Colonic mucosa (tissue), 4 donors: Measurements from ENCODE around the gene TMEM81. TPM values are rescaled to one million over a fixed set of nuclear protein-coding genes. Genes with fewer than 3 reads are reported as not detected.

ENCODE experiments used
- DNase-seq: peaks from one replicate; pipeline ENCODE4 v3.0.0-alpha.2; 2020
- H3K27ac ChIP-seq: fragments of 200-600 bp; one replicate; pipeline ENCODE4 v1.8.0; 2021
- H3K27me3 ChIP-seq: fragments of 200-600 bp; one replicate; pipeline ENCODE4 v1.8.0; 2021
- H3K36me3 ChIP-seq: fragments of 200-600 bp; one replicate; pipeline ENCODE4 v1.8.0; 2021
- H3K4me1 ChIP-seq: fragments of 200-600 bp; one replicate; pipeline ENCODE4 v1.8.0; 2021; ENCODE audit warnings: mild to moderate bottlenecking
- H3K4me3 ChIP-seq: fragments of 200-600 bp; one replicate; pipeline ENCODE4 v1.8.0; 2021
- H3K9ac ChIP-seq, 2 donors: one replicate each; pipeline ENCODE4 v1.7.0; 2013; ENCODE audit warnings: control low read depth in 2 of 2, low read depth in 2 of 2, low read length in 2 of 2
- H3K9me3 ChIP-seq: fragments of 200-600 bp; one replicate; pipeline ENCODE4 v1.8.0; 2021
- intact Hi-C: fragments of 100-400 bp; cut with DNase I; formaldehyde crosslinking; loops from one replicate; pipeline ENCODE4 v1.14.1; 2022
- total RNA-seq, 2 donors: library from RNA; stranded (reverse); fragmentation: NEBNext Ultra II Directional in 1 of 2; extraction: Animal tissue kit (Norgen Biotek cat#: 25700) in 1 of 2; gene quantifications; one replicate each; pipeline ENCODE4 v1.2.1, GENCODE V29; 2021
- TF ChIP-seq, protein P1 (sequence below): fragments of 200-600 bp; IDR thresholded peaks from one replicate; pipeline ENCODE4 v1.8.0; 2022; ENCODE audit warnings: antibody characterized with exemption, mild to moderate bottlenecking
- donor health status: healthy.
- donor health status: DM: no; HTN: no; CAD: no.
- donor health status: DM: no; HTN: no; CAD: no.

Gene TMEM81
- total RNA-seq, 2 donors from 2014 or later, result 2.4 to 2.5 TPM

DNA sequence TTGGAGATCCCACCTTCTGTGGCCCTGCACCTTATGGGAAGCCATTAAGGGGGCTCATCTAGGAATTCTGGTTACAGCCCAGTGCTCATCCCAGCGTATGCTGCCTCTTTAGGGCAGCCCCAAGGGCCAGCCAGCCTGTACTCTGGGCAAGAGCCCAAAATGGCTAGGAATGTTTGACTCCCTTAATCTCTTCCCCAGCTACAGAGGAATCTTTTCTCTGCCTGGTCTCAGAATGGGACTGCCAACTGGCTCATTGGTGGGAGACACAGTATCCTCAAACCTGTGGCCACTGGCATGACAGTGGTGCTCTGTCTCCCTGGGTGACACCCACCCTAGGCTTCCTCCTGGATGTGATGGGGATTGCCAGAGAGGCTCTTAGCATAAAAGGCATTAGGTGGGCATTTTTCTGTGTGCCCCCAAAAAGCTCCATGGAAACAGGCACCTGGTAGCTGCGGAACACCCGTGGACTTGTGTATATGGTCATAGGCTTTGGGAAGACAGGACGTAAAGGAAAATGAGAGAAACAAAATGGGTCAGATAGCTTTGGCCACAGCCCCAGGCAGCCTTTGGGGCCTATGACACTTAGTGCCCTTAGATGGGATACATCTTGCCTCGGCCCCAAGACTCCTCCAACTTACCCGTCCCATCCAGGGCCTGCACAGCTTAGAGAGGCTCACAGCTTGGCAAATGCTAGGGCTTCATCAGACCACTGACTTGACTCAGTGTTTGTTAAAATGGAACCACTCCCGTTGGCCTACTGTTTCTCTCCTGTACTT is 6.9 kb downstream of the TMEM81 start:
- H3K36me3 ChIP-seq, result no peaks in the 10 kb centered on the region
- no peak overlapping the region for H3K9ac ChIP-seq
- no peaks in the 10 kb centered on the region for H3K4me1 ChIP-seq
- H3K9me3 ChIP-seq, result no peaks in the 10 kb centered on the region
- no peak overlapping the region for H3K4me3 ChIP-seq
- no peak overlapping the region for H3K27ac ChIP-seq
- no peaks in the 10 kb centered on the region for H3K27me3 ChIP-seq
- DNase-seq, result no peak
- TF ChIP-seq, protein P1, sequence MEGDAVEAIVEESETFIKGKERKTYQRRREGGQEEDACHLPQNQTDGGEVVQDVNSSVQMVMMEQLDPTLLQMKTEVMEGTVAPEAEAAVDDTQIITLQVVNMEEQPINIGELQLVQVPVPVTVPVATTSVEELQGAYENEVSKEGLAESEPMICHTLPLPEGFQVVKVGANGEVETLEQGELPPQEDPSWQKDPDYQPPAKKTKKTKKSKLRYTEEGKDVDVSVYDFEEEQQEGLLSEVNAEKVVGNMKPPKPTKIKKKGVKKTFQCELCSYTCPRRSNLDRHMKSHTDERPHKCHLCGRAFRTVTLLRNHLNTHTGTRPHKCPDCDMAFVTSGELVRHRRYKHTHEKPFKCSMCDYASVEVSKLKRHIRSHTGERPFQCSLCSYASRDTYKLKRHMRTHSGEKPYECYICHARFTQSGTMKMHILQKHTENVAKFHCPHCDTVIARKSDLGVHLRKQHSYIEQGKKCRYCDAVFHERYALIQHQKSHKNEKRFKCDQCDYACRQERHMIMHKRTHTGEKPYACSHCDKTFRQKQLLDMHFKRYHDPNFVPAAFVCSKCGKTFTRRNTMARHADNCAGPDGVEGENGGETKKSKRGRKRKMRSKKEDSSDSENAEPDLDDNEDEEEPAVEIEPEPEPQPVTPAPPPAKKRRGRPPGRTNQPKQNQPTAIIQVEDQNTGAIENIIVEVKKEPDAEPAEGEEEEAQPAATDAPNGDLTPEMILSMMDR, result no peak
- intact Hi-C loops, result no loop called here

DNA sequence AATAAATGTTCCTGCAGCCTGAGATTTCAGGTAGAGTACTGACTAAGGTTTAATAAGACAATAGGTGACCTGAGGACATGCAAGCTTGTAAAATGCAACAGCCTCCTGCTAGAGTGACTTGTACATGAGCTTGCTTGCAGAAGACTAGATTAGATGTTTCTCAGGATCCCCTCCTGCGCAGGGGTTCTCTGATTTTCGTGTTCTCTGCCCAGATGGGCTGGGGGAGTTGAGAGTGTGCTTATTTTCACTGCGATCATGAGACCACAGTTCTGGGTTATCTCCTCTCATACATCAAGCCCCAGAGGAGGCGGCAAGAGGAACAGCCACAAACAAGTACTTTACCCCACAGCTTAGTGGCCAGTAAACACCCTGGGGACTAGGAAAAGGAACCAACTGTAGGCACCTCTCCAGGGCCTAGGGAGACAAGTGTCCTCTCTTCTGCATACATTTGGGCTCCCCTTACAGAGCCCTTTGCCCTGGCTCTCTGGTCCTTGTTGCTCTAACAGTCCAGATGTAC is 8.0 kb downstream of the TMEM81 start:
- TF ChIP-seq, protein P1, result no peak
- Histone ChIP-seq H3K9ac (no peak overlapping the region), H3K4me3 (no peak overlapping the region), H3K9me3 (no peaks in the 10 kb centered on the region), H3K27ac (no peak overlapping the region), H3K27me3 (no peaks in the 10 kb centered on the region), H3K4me1 (no peaks in the 10 kb centered on the region), H3K36me3 (no peaks in the 10 kb centered on the region)
- intact Hi-C loops, result no loop called here
- DNase-seq, result no peak

DNA sequence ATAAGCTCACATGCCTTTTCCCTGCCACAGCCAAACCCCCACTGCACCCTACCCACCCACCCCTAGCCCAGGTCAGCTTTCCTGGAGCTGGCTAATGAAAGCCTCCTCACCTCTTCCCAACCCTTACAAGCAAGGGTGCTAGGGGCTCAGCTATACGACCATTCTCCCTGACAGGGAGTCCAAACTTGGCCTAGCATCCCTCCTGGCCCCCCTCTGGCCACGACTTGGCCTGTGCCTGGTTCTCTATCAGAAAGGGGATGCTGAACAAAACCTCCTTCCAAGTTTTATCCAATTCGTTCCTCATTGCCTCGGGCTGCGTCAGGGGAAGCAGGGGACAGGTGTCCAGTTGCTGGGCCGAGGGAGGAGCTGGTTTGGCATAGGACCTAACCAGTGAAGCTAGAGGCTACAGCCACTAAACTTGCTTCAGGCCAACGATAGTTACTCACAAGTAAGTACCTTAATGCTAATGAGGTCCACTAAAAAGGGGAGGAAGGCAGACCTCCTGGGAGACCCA is 8.6 kb downstream of the TMEM81 start:
- no peak for DNase-seq
- Histone ChIP-seq H3K4me3 (no peak overlapping the region), H3K9me3 (no peaks in the 10 kb centered on the region), H3K27ac (no peak overlapping the region), H3K4me1 (no peaks in the 10 kb centered on the region), H3K9ac (no peak overlapping the region), H3K27me3 (no peaks in the 10 kb centered on the region), H3K36me3 (no peaks in the 10 kb centered on the region)
- TF ChIP-seq, protein P1, result no peak
- intact Hi-C loops, result no loop called here

DNA sequence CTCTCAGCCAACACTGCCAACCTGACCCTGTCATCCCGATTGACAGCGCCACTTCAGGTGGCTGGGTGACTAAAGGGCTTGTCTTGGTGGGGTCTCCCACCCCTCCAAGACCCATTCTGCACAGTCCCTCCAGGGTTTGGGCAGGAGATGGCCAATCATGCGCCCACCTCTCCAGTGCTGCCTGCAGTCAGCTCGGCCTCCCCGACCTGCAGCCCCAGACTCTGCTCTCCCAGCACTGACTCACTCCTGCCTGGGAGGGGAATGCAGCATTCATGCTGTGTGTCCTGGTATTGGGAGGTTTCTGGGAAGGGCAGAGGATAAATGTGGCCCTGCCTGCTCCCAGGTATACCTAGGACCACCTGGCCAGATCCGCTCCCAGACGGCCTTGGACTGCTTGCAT is 9.7 kb downstream of the TMEM81 start:
- Histone ChIP-seq H3K27me3 (no peaks in the 10 kb centered on the region), H3K4me3 (no peak overlapping the region), H3K9ac (no peak overlapping the region), H3K9me3 (no peaks in the 10 kb centered on the region), H3K4me1 (no peaks in the 10 kb centered on the region), H3K27ac (no peak overlapping the region), H3K36me3 (no peaks in the 10 kb centered on the region)
- TF ChIP-seq, protein P1, result no peak
- no peak for DNase-seq
- intact Hi-C loops, result no loop called here

DNA sequence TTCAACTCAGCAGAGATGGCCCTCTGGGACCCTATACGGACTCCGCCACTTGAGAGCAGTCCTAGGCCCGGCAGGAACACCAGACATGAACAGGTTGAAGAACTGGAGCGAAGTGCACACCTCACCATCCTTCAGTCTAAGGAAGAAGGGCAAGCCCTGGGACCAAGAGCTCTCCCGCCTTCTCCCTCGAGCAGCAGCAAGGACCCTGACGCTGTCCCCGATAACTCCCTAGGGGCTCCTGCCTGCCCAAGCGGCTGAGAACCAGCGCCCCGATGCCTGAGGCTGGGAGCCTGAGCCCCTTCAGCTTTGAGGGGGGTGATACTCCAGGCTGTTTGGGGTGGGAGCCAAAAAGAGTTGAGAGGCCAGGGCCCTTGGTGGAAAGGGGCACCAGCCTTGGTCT is 10.2 kb downstream of the TMEM81 start:
- intact Hi-C loops, result no loop called here
- Histone ChIP-seq H3K27ac (no peak overlapping the region), H3K9ac (no peak overlapping the region), H3K4me1 (no peaks in the 10 kb centered on the region), H3K36me3 (no peaks in the 10 kb centered on the region), H3K4me3 (no peak overlapping the region), H3K9me3 (no peaks in the 10 kb centered on the region), H3K27me3 (no peaks in the 10 kb centered on the region)
- TF ChIP-seq, protein P1, result no peak
- DNase-seq, result no peak
